ENCODE data around the gene GMDS. TPM values are rescaled to one million over a fixed set of nuclear protein-coding genes. Genes with fewer than 3 reads are reported as not detected.

Gene GMDS
- total RNA-seq, 1 donor from 2014 or later = 105 TPM

- DNase-seq (ENCODE audit: low spot score) = peak; percentile 76
Observed at GRCh38 chr6:1832844-1833787, 412.3 kb downstream of the GMDS start.

- no peak for DNase-seq (ENCODE audit: low spot score)
Observed at GRCh38 chr6:1832358-1832757, 413.0 kb downstream of the GMDS start.

GRCh38 chr6:1827984-1828793 is 417.2 kb downstream of the GMDS start:
- no peak for DNase-seq (ENCODE audit: low spot score)

GRCh38 chr6:1825926-1826325 is 419.5 kb downstream of the GMDS start:
- DNase-seq (ENCODE audit: low spot score) = no peak

- DNase-seq (ENCODE audit: low spot score) = no peak
Observed at GRCh38 chr6:1825277-1825676, 420.1 kb downstream of the GMDS start.

GRCh38 chr6:1821513-1822183 is 423.8 kb downstream of the GMDS start:
- DNase-seq (ENCODE audit: low spot score) = no peak

GRCh38 chr6:1821164-1821512 is 424.3 kb downstream of the GMDS start:
- DNase-seq (ENCODE audit: low spot score) = no peak

- no peak for DNase-seq (ENCODE audit: low spot score)
Observed at GRCh38 chr6:1820714-1821113, 424.7 kb downstream of the GMDS start.

- DNase-seq (ENCODE audit: low spot score) = no peak
Observed at GRCh38 chr6:1820165-1820564, 425.2 kb downstream of the GMDS start.

GRCh38 chr6:1819007-1819406 is 426.4 kb downstream of the GMDS start:
- no peak for DNase-seq (ENCODE audit: low spot score)

- DNase-seq (ENCODE audit: low spot score) = no peak
Observed at GRCh38 chr6:1817033-1817761, 428.2 kb downstream of the GMDS start.

GRCh38 chr6:1815827-1816452 is 429.5 kb downstream of the GMDS start:
- no peak for DNase-seq (ENCODE audit: low spot score)

- DNase-seq (ENCODE audit: low spot score) = no peak
Observed at GRCh38 chr6:1814279-1814678, 431.1 kb downstream of the GMDS start.

- no peak for DNase-seq (ENCODE audit: low spot score)
Observed at GRCh38 chr6:1812487-1812886, 432.9 kb downstream of the GMDS start.

- DNase-seq (ENCODE audit: low spot score) = no peak
Observed at GRCh38 chr6:1812034-1812433, 433.4 kb downstream of the GMDS start.

GRCh38 chr6:1810880-1811279 is 434.5 kb downstream of the GMDS start:
- no peak for DNase-seq (ENCODE audit: low spot score)

GRCh38 chr6:1809291-1809988 is 436.0 kb downstream of the GMDS start:
- no peak for DNase-seq (ENCODE audit: low spot score)

- DNase-seq (ENCODE audit: low spot score) = no peak
Observed at GRCh38 chr6:1806935-1807334, 438.5 kb downstream of the GMDS start.

- DNase-seq (ENCODE audit: low spot score) = no peak
Observed at GRCh38 chr6:1802491-1803395, 442.7 kb downstream of the GMDS start.
